ENCODE data around the gene MUC5AC.

Gene MUC5AC

DNA sequence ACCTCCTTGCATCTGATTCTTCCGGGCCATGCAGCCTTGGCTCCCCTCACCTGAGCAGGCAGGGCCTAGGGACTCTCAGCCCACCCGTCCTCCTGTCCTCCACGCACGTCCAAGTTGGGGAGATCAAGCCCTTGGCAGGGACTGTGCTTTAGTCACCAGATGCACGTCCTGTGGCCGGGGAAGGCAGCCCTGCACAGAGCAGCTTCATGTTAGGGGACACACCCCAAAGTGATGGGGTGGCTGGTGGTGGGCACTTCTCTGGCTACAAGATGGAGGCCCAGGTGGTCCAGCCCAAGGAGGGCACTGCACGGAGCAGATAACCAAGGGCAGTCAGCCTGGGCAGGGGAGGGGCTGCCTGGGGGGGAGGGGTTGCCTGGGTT is 66.3 kb downstream of the MUC5AC start:
- TF ChIP-seq, protein P1, sequence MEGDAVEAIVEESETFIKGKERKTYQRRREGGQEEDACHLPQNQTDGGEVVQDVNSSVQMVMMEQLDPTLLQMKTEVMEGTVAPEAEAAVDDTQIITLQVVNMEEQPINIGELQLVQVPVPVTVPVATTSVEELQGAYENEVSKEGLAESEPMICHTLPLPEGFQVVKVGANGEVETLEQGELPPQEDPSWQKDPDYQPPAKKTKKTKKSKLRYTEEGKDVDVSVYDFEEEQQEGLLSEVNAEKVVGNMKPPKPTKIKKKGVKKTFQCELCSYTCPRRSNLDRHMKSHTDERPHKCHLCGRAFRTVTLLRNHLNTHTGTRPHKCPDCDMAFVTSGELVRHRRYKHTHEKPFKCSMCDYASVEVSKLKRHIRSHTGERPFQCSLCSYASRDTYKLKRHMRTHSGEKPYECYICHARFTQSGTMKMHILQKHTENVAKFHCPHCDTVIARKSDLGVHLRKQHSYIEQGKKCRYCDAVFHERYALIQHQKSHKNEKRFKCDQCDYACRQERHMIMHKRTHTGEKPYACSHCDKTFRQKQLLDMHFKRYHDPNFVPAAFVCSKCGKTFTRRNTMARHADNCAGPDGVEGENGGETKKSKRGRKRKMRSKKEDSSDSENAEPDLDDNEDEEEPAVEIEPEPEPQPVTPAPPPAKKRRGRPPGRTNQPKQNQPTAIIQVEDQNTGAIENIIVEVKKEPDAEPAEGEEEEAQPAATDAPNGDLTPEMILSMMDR (IDR thresholded peaks at IDR 0.05; ENCODE audit: insufficient read depth, low read depth, low read length, missing control alignments) = no peak
- no peak for DNase-seq (ENCODE audit: low read depth)
- H3K4me3 ChIP-seq (ENCODE audit: low read depth, low read length) = no peak overlapping the region

DNA sequence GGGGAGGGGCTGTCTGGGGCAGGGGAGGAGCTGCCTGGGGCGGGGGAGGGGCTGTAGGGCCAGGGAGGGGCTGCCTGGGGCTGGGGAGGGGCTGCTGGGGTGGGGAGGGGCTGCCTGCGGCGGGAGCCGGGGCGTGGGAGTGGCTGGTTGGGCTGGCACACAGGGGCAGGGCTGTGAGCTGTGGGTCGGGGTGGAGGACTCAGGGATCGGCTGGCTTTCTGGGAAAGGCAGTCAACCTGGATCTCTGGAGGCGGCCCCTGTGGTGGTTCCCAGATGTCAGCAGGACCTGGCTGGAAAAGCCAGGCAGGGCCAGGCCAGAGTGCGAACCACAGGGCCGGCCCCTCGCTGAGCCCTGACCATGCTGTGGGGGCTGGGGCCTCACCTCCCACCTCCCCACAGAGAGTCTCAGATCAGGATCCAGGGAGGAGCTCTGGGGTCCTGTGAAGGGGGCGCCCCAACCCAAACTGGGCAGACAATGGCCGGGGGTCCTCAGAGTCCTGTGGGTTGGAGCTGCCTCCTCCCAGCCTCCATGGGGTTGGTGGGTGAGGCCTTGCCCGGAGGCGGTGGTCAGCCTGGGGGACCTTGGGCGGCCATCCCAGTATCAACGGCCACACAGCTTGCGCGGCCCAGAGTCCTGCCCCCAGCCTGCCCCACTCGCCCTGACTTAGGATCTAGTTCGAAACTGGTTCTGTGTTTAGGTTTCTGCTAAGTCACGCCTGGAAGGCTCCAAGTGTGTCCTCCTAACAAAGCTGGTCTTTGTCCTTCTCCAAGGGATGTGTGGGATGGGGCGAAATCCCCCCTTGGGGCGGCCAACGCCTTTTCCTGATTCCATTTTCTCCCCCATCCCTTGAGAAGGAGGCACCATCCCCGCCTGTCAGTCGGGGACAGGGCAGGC is 67.0 kb downstream of the MUC5AC start:
- DNase-seq (ENCODE audit: low read depth) = no peak
- H3K4me3 ChIP-seq (ENCODE audit: low read depth, low read length) = no peak overlapping the region
- TF ChIP-seq, protein P1 (IDR thresholded peaks at IDR 0.05; ENCODE audit: insufficient read depth, low read depth, low read length, missing control alignments) = no peak

DNA sequence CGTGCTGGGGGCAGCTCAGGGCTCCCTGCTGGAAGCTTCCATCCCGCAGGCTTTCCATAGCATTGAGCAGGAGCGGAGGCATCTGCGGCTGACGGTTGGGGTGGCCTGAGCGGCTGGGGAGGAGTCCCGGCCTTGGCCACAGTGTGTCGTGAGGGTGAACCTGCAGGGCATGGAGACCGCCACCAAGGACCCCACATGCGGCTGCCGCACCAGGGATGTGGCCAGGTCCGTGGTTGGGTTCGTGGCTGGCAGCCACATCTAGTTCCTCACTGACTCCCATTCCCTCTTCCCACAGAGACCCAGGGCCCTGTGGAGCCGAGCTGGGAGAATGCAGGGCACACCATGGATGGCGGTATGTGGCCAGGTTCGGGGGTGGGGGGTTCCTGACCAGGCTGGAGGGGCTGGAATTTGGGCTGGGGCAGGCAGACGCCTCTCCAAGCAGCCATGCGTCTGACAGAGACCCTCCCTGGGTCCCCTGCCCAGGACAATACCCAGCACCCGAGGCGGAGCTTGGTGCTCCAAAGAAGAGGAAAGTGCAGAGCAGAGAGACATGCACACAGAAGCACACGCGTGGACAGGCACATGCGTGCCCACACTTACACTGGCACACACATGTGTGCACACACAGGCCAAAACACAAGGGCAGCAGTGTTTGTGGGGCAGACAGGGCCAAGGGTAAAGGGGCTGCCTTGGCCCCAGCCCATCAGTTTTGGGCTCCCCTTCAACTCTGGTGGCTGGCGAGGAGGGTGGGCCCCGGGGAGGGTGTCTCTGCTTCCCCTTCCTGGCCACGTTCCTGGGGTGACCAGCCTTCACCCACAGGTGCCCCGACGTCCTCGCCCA is 67.9 kb downstream of the MUC5AC start:
- DNase-seq (ENCODE audit: low read depth) = no peak
- TF ChIP-seq, protein P1 (IDR thresholded peaks at IDR 0.05; ENCODE audit: insufficient read depth, low read depth, low read length, missing control alignments) = no peak
- no peak overlapping the region for H3K4me3 ChIP-seq (ENCODE audit: low read depth, low read length)

DNA sequence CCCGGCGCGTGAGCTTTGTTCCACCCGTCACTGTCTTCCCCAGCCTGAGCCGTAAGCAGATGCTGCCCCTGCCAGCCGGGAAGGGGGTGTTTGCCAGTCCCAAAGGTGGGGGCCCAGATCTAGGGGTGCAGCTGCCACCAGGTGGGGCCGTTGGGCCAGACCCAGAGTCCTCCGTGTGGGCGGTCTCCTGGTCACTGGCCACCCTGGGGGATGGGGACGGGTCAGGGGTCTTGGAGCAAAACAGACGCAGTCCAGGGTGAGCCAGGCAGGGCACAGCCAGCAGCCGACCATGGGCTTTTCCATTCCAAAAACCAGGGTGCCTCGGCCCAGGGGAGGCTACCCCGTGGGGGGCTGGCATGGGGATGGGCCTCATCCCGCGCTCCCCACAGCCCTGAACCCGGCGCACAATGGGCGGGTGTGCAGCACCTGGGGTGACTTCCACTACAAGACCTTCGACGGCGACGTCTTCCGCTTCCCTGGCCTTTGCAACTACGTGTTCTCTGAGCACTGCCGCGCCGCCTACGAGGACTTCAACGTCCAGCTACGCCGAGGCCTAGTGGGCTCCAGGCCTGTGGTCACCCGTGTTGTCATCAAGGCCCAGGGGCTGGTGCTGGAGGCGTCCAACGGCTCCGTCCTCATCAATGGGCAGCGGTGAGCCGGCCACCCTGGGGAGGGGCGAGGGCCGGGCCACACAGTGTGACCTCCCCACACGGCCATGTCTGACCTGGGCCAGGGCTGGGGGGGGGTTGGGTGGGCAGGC is 68.7 kb downstream of the MUC5AC start:
- TF ChIP-seq, protein P1 (IDR thresholded peaks at IDR 0.05; ENCODE audit: insufficient read depth, low read depth, low read length, missing control alignments) = peak; percentile 14
- no peak overlapping the region for H3K4me3 ChIP-seq (ENCODE audit: low read depth, low read length)
- no peak for DNase-seq (ENCODE audit: low read depth)

DNA sequence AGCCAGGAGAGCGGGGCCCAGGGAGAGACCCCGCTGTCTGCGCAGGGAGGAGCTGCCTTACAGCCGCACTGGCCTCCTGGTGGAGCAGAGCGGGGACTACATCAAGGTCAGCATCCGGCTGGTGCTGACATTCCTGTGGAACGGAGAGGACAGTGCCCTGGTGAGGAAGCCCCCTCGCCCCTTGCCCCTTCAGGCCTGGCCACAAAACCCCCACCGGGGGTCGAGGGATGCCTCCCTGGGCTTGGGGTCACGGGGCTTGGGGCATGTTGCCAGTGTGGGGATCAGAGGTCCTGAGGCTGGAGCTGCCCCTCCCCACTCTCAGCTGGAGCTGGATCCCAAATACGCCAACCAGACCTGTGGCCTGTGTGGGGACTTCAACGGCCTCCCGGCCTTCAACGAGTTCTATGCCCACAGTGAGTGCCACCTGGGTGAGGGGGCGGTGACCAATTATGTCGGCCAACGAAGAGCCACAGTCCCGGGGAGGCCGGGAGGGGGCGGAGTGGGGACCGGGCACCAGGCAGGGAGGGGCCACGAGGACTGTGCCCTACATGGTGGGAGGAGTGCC is 69.3 kb downstream of the MUC5AC start:
- TF ChIP-seq, protein P1 (IDR thresholded peaks at IDR 0.05; ENCODE audit: insufficient read depth, low read depth, low read length, missing control alignments) = no peak
- no peak for DNase-seq (ENCODE audit: low read depth)
- H3K4me3 ChIP-seq (ENCODE audit: low read depth, low read length) = no peak overlapping the region

DNA sequence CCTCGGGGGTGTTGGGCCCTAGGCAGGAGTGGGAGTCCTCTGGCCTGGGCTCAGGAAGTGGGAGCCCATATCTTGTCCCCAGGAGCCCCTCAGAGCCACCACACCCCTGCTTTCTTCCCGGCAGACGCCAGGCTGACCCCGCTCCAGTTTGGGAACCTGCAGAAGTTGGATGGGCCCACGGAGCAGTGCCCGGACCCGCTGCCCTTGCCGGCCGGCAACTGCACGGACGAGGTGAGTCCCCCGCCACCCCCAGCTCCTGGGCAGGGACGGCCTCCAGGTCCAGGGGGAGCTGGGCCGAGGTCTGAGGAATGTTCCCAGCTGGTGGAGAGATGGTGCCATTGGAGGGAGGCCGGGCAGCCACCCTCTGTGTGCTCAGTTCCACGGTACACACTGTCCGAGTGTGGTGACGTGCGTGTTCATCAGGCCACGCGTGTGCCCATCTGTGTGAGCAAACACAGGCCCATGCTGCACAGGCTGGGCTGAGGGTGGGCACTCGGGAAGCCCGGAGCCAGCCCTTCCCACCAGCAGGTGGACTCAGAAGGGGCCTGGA is 69.9 kb downstream of the MUC5AC start:
- TF ChIP-seq, protein P1 (IDR thresholded peaks at IDR 0.05; ENCODE audit: insufficient read depth, low read depth, low read length, missing control alignments) = no peak
- no peak for DNase-seq (ENCODE audit: low read depth)

More for the DNA sequence above, 69.9 kb downstream of the MUC5AC start:
- no peak overlapping the region for H3K4me3 ChIP-seq (ENCODE audit: low read depth, low read length)

Data from GM12865 (cell line).